HG03565 (cell line): Measurements from ENCODE around the gene MYCBP2.
"Not testable (repeated sequence)": the region's sequence is repeated elsewhere in the genome, so short reads cannot be mapped to it uniquely, and the experiment has no call there.

Experiments used
- ATAC-seq: cut with Tn5 transposase; IDR thresholded peaks from one replicate; pipeline ENCODE4 v1.9.1; 2021; ENCODE audit warnings: mild to moderate bottlenecking, moderate library complexity; ENCODE audit not compliant: unreplicated experiment

MYCBP2 gene

DNA sequence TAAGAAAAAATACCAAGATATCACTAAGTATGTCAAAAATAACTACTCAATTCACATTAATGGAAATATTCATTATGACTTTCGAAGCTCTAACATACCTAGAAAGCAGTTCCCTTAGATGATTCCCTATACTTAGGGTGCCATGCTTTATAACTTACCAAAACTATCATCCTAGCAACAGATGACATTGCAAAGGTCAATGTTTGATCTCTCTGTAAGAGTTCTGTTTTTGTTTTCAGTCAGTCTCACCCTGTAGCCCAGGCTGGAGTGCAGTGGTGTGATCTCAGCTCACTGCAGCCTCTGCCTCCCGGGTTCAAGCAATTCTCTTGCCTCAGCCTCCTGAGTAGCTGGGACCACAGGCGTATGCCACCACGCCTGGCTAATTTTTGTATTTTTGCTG, 318.6 kb downstream of the MYCBP2 start:
- not testable (repeated sequence) for ATAC-seq

DNA sequence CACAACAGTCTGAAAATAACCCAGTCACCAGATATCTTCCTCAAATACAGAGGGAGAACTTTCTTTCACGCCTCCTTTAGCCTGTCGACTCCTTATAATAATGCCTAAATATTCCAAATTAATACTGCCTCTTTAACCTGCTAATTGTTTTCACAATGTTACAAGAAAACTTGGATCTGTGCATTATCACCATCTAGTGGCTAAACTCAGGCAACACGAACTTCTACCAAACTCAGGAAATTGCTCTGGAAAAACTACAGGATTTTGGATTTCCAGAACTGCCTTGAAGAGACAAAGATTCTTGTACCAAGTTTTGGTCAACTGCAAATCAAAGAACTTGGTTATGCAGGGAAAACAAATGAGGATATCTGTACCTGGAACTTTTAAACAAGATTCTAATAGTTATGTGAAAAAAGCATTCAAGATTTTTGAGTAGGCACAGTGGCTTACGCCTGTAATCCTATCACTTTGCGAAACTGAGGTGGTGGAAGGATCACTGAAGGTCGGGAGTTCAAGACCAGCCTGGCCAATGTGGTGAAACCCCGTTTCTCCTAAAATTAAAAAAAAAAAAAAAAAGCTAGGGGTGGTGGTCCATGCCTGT, 324.2 kb downstream of the MYCBP2 start:
- ATAC-seq = no peak

DNA sequence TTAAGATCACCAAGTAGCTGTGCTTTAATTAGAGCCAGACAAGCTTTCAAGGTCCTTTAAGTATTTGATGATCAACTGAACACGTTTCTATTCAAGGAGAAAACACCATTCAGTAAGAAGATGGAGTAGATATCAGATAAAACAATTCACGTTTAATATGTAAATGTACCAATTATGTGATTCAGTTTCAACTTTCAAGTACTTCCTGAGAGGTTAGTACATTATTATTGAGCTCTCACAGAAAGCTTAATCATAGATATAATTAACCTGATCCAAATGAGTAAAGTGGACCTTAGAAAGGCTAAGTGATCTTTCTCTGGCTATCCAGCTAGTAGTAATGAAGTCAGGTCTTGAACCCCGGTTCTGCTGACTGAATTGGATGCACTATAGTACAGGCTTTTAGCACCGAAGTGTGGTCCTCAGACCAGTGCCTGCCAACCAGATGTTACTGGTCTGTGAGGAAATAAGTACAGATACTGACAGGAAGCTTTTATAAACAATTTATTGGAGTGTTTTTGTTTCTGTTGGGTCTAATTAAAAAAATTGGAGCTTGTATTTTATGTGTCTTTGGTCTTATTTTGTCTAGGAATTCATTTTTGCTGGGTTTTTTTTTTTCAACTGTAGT, 324.8 kb downstream of the MYCBP2 start:
- no peak for ATAC-seq

DNA sequence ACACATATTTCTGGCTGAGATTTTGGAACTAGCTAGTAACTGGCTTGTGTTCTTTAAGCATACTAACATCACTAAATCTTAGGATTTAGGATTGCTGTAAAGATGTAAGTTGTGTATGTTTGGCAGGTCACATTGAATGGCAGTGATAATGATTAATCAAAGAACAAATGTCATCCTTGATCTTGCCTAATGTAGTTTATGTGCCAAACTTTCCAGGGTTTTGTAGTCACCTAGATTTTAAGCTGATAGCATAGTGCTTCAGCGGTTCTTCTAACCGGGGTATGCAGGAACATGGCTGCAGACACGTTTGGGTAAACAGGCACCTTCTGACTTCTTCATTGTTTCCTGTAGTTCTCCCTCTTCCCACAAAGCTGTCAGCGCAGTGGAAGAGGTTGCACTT, 325.4 kb downstream of the MYCBP2 start:
- ATAC-seq = no peak

DNA sequence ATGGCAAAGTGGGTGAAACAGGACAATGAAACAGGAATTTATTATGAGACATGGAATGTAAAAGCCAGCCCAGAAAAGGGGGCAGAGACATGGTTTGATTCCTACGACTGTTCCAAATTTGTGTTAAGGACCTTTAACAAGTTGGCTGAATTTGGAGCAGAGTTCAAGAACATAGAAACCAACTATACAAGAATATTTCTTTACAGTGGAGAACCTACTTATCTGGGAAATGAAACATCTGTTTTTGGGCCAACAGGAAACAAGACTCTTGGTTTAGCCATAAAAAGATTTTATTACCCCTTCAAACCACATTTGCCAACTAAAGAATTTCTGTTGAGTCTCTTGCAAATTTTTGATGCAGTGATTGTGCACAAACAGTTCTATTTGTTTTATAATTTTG, 326.4 kb downstream of the MYCBP2 start:
- no peak for ATAC-seq
